HG02885 (cell line): ENCODE measurements around the gene MYL12B.
"Not testable (repeated sequence)": the region's sequence is repeated elsewhere in the genome, so short reads cannot be mapped to it uniquely, and the experiment has no call there.

ENCODE experiments used
- ATAC-seq: cut with Tn5 transposase; IDR thresholded peaks from one replicate; pipeline ENCODE4 v1.9.1; 2021; ENCODE audit warnings: mild to moderate bottlenecking; ENCODE audit not compliant: unreplicated experiment, poor library complexity

Gene MYL12B

GRCh38 chr18:3293196-3293951 is 31.4 kb downstream of the MYL12B start:
- ATAC-seq, result no peak

DNA sequence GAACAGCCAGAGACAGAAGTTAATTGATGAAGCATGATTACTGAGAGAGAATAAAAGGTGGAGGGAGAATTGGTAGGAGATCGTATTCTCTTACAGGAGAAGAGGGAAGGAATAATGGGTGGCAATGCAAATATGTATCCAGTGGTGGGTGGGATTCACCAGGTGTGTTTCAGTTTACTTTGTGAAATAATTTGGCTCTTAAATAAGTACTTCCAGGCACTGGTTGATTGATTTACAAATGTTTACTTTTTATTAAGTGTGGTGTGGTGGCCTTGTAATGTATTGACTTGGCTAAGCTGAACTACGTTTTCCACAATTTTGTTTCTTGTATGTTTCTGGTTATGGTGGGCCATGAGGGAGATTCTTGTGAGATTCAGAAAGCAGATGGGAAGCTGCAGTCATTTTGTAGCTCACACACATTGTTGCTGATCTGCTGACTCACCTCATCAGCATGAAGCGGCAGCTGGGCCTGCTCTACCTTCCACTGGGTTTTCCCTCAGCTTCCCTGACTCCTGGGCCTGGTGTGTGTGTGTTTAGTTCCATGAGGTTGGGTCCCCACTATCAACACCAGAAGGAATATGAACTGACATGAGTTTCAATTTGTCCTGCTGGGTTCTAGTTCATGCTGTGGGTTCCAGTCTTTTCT is 32.6 kb downstream of the MYL12B start:
- ATAC-seq, result no peak

DNA sequence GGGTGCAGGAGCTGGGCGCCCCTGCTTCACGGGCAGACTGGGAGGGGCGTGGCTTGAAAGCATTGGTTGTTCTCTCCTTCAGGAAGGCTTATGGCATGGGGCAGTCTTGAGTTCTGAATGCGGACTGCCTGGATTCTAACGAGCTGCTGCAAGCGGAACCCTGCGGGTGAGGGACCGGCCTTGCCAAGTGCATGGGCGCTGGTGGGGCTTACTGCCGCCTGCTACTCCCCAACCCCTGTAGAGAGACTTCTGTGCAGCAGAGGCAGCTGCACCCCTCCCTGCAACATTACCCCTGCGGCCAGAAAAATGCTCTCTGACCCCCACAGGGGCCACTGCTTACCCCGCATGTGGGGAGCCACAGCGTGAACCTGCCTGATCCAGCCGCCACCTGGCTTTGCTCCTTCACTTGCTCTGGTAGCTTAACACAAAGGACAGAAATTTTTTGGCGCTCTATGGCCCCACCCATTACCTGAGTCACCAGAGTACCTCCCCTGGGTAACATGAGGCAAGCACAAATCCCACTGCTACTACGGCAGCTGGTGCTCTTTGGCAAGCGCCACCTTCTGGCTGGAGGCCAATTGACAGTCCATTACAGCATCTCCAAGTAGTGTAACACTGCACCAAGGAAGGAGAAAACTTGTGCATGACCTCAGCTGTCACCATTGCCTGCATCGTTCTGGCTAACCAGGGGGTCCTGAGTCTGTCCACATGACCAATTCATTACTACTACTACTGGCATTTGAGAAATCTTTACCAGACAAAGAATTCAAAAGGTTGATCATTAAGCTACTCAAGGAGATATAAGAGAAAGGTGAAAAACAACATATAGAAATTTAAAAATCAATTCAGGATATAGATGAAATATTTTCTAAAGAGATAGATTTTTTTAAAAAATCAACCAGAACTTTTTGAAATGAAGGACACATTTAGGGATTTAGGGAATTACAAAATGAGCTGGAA is 35.4 kb downstream of the MYL12B start:
- ATAC-seq, result peak; percentile 100

GRCh38 chr18:3304832-3305231 is 42.9 kb downstream of the MYL12B start:
- no peak for ATAC-seq

DNA sequence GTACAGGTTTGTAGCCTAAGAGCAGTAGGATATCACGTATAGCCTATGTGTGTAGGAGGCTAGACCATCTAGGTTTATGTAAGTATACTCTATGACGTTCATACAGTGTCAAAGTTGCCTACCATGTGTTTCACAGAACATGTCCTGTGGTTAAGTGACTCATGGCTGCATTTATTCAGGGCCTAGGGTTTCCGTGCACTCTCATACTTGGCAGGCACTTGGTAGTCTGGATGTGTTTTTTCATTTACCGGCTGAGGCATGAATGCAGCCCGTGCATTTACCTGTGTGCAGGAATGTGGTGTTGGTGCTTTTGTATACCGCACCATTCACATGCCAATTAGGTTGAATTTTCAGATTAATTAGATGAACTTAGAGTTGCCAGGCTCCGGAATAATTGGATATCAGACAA is 43.4 kb downstream of the MYL12B start:
- ATAC-seq, result peak; percentile 91

- ATAC-seq, result no peak
These were observed 44.0 kb downstream of the MYL12B start for GRCh38 chr18:3305933-3306332.

GRCh38 chr18:3306391-3306790 is 44.5 kb downstream of the MYL12B start:
- no peak for ATAC-seq

- ATAC-seq, result no peak
These were observed 51.8 kb downstream of the MYL12B start for GRCh38 chr18:3313685-3314084.

DNA sequence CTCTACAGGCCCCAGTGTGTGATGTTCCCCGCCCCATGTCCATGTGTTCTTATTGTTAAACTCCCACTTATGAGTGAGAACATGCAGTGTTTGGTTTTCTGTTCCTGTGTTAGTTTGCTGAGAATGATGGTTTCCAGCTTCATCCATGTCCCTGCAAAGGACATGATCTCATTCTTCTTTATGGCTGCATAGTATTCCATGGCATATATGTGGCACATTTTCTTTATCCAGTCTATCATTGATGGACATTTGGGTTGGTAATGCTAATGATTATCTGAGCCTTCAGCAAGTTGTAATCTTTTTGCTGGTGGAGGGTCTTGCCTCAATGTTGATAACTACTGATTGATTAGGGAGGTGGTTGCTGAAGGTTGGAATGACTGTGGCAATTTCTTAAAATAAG is 53.4 kb downstream of the MYL12B start:
- not testable (repeated sequence) for ATAC-seq

DNA sequence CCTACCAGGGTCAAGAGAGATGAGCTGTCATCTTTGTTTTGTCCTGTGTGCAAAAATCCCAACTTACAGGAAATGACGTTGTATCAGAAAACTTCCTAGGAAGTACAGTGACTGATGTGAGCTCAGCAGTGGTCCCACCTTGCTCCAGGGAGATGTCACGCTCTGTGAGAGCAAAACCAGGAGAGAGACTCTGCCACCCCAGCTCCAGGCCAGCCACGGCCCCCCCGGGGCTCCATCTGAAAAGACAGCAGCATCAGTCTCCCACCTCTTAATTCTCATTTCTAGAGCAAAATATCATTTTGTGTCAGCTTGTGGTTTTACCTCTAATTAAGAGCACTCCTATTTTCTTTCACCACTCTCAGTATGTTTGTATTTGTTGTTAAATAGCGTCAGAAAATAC is 57.5 kb downstream of the MYL12B start:
- no peak for ATAC-seq

DNA sequence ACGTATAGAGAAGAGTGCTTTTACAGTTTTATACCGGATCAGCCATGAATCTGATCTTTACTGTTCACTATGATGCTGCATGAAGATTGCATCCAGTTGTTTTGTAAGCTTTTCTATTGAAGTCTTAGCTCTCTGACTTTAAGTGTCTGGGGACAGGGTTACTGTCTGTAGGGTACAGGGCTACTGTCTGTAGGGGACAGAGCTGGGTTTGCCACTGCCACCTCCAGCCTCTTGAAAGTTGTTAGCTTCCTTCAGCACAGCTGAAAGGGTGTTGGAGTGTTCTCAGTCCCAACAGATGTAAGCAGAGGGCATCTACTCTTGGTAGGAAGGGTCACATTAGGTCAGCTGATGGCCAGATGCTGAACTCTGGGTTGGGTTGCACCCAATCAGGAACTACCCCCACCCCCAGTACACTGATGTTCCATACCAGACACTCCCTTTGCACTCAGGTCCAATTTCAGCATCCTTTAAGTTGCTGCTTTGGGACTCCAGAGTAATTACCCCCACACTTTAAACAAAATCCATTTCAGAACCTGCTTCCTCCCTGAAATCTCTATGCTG is 58.0 kb downstream of the MYL12B start:
- ATAC-seq, result no peak

DNA sequence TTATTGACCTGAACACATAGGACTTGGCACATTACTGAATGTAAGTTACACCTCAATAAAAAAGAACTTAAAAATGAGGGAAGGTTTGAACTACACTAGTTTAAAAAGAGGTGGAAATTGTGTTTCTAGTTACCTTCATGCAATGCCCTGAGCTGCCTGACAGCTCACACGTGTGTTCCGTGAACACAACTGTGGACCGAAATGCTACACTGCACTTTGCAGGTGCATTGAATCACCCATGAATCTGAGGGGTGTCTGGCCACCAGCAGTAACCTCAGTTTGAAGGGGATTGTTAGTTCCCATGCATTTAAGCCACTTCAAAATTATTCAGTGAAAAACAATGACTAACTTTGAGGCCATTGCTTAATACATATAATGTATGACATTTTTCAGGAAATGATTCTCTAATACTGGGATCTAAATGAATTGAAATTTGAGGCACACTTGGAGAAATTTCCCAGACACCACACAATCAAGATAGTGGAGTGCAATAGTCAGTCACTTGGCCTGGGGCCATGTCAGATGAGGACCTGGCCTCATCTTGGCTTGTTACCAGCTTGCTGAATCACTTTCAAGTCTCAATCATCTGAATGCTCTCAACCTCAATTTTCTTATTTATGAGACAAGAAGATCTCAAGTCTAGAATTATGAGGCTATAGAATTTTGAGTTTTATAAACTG is 59.3 kb downstream of the MYL12B start:
- ATAC-seq, result no peak

GRCh38 chr18:3323900-3324299 is 62.0 kb downstream of the MYL12B start:
- ATAC-seq, result peak; percentile 66
